Measurements from ENCODE around the gene CADM2. TPM values are rescaled to one million over a fixed set of nuclear protein-coding genes. Genes with fewer than 3 reads are reported as not detected.

The CADM2 gene
- total RNA-seq, 1 experiment from 2014 or later: not detected

GRCh38 chr3:85148036-85148435, 189.2 kb downstream of the CADM2 start:
- DNase-seq (ENCODE audit: low read depth, low spot score) (no peak), ATAC-seq (no peak)
- H3K4me2 ChIP-seq (ENCODE audit: low read length): no peak overlapping the region
- BruUV-seq (replicated peaks): no TSS peak
- no peaks in the 10 kb centered on the region for H3K4me1 ChIP-seq (ENCODE audit: control insufficient read depth in 1 of 2, insufficient read depth in 2 of 2, low read length in 2 of 2)
- no peaks in the 10 kb centered on the region for H3K79me2 ChIP-seq (ENCODE audit: insufficient read depth, low read length)
- H4K20me1 ChIP-seq (ENCODE audit: insufficient read depth): no peaks in the 10 kb centered on the region
- no peak overlapping the region for H3K27ac ChIP-seq (ENCODE audit: low read depth, low read length)
- POLR2A ChIA-PET: no interaction called here
- H3K27me3 ChIP-seq (ENCODE audit: insufficient read depth, low read length): no peaks in the 10 kb centered on the region
- CTCF ChIA-PET: no interaction called here
- no peak overlapping the region for H2AFZ ChIP-seq (ENCODE audit: low read depth, low read length, poor library complexity, severe bottlenecking)
- TF ChIP-seq REST (IDR thresholded peaks at IDR 0.05; ENCODE audit: low read depth): no peak
- no peak for TF ChIP-seq TCF7L2 (IDR thresholded peaks at IDR 0.05; ENCODE audit: borderline replicate concordance, extremely low read depth, insufficient read depth, insufficient read length)
- no peak for TF ChIP-seq SRF (IDR thresholded peaks at IDR 0.05; ENCODE audit: low read depth)
- no peak for TF ChIP-seq ZFX (IDR thresholded peaks at IDR 0.05)
- no peak for TF ChIP-seq FOSL1 (IDR thresholded peaks at IDR 0.05; ENCODE audit: low read depth)
- TF ChIP-seq ZNF274 (IDR thresholded peaks at IDR 0.05; ENCODE audit: low read depth, low read length): no peak
- TF ChIP-seq CTCF (IDR thresholded peaks at IDR 0.05 in 2 of 3, conservative IDR thresholded peaks at IDR 0.05 in 1 of 3; ENCODE audit: borderline replicate concordance in 1 of 3, insufficient read depth in 1 of 3, low read depth in 2 of 3, low read length in 2 of 3): no peak
- no peak for TF ChIP-seq YY1 (IDR thresholded peaks at IDR 0.05; ENCODE audit: extremely low read depth, insufficient replicate concordance, low read depth, low read length)
- no peak for TF ChIP-seq SP1 (IDR thresholded peaks at IDR 0.05; ENCODE audit: low read depth)
- H3K9me2 ChIP-seq (ENCODE audit: insufficient read depth): no peaks in the 10 kb centered on the region
- intact Hi-C loops (cut with micrococcal nuclease): no loop called here
- H3K9me3 ChIP-seq (ENCODE audit: control insufficient read depth in 1 of 2, insufficient read depth in 1 of 2, low read depth in 1 of 2, low read length in 2 of 2): peaks cover 6 to 10% of the 10 kb centered on the region in 2 experiments; a peak in 2 of 4 replicates
- RAD21 ChIA-PET (ENCODE audit: low non-redundant PET in 1 of 2, low total read pairs in 2 of 2, uncharacterized antibody in 2 of 2, unreplicated experiment in 2 of 2): no interaction called here
- H3K9ac ChIP-seq (ENCODE audit: low read length): no peak overlapping the region
- H3K36me3 ChIP-seq (ENCODE audit: control insufficient read depth in 1 of 2, insufficient read depth in 2 of 2, low read length in 2 of 2): no peaks in the 10 kb centered on the region
- no peak overlapping the region for H3K4me3 ChIP-seq (replicated peaks in 1 of 2; ENCODE audit: low read depth in 1 of 2, low read length in 2 of 2)
